MV-4-11 (cell line): ENCODE data around the gene TNNI3.
"Not testable (repeated sequence)": the region's sequence is repeated elsewhere in the genome, so short reads cannot be mapped to it uniquely, and the experiment has no call there.

Source experiments
- DNase-seq: peaks from one replicate; lab custom pipeline; 2025; lab: John Stamatoyannopoulos, UW

Gene TNNI3

DNA sequence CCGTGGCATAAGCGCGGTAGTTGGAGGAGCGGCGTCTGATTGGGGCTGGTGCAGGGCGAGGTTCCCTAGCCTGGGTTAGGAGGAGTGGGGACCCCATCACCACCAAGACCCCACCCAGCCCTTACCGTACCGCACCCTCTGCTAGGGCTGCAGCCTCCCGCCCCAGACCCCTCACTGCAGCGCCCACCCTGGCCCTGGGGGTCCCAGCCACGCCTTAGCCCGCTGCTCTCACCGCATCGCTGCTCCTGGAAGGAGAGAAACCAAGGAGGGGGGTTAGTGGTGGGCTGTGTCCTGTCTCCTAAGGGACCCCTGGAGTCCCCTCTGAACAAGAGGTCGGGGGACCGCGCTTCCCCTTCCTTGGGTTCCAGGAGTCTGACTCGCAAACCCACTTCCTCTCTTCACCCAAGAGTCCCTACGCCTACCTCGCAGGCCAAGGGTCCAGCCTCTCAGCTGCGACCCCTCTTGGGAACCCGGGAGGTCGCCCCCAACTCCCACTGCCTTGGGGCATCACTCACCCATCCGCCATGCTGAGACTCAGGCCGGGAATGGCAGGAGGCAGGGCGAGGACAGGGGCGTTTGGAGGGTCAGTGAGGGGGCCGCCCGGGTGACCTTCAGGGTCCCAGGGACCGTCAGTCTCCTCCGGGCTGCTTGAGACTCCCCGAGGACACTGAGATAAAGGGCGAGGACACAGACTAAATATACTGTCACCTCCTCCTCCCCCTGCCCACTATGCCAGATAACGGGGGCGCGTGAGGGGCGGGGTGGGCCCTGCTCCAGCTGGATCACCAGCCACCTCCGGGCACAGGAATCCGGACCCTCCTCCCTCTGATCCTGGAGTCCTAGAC lies at the start of gene TNNI3:
TNNI3 (minus strand) TSS at position 669 of the 845 bp plus-strand sequence; CDS start at position 526, 143 bp downstream.
- no peak for DNase-seq

DNA sequence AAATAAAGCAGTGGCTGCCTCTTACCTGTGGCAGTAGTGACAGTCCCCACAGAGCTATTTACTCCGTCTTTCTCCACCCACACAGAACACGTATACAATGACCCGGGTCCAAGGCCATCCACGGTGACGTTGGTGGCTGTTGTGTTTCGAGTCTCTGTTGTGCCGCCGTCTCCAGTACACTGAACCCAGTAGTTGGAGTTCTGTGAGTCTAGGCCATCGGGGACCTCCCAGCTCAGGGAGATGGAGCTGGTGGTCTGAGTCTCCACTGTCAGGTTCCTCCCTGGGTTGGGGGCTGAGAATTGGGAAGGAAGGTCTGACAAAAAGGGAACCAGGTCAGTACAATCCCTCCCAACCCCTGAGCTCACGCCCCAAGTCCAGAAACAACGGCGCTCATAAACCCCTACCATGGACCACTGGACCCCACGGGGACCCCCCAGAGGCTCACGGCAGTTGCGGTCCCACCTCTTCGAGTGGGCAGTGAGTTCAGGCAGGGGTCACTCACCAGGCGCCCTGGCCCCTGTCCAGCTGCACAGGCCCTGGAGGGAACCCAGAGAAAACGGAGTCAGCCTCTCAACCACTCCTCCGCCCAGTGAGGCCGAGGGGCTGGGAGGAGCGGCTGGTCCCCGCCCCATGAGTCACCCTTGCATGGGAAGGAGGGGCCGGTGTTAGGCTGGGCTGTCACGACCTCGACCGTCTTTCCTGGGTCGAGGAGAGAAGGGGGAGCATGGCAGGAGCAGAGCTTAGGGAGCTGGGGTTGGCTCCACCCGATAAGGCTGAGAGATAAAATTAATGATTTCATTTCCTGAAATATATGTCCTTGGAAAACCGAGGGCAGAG lies 49.4 kb upstream of the TNNI3 start:
- DNase-seq = peak; percentile 87

- DNase-seq = not testable (repeated sequence)
Measured at GRCh38 chr19:55202199-55202598, 44.7 kb upstream of the TNNI3 start.

GRCh38 chr19:55199620-55200204 lies 42.2 kb upstream of the TNNI3 start:
- no peak for DNase-seq

- DNase-seq = no peak
Measured at GRCh38 chr19:55198651-55199050, 41.1 kb upstream of the TNNI3 start.

- no peak for DNase-seq
Measured at GRCh38 chr19:55197528-55197927, 40.0 kb upstream of the TNNI3 start.

DNA sequence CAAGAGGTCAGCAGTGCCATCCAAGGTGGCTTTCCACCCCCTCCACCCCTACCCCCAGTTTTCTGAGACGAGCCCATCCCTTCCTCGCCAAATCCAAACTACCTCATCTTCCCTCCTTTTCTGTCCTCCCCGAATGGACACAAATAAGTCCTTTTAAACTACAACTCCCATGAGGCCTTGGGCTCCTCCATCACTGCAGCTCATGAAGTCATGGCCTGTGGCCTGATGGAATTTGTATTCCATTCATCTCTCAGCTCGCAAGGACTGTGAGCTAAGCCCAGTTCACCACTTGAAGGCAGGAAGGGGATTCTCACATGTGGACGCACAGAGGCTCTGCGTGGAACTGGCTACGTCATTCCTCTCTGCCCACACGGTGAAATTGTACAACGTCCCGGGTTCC lies 39.3 kb upstream of the TNNI3 start:
- no peak for DNase-seq

- DNase-seq = peak; percentile 70
Measured at GRCh38 chr19:55193481-55193880, 35.9 kb upstream of the TNNI3 start.

- no peak for DNase-seq
Measured at GRCh38 chr19:55189403-55189835, 31.9 kb upstream of the TNNI3 start.

- no peak for DNase-seq
Measured at GRCh38 chr19:55188625-55189024, 31.1 kb upstream of the TNNI3 start.

DNA sequence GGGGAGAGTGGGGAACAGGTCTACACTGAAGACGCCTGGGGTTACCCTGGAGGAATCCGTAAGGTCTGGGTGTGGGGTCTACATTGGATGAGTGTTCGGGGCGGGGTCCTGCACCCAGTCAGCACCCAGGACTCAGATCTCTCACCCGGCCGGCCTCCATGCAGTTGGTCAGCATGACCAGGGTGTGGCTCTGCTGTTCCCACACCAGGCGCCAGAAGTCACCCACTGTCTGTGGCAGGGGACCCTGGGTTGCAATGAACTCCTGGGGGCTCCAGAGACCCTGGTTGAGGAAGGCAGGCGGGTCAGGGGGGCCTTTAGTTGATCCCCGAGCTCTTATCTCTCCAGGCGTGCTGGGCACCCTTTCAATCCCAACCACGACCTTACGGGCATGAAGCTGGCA lies 28.5 kb upstream of the TNNI3 start:
- no peak for DNase-seq

DNA sequence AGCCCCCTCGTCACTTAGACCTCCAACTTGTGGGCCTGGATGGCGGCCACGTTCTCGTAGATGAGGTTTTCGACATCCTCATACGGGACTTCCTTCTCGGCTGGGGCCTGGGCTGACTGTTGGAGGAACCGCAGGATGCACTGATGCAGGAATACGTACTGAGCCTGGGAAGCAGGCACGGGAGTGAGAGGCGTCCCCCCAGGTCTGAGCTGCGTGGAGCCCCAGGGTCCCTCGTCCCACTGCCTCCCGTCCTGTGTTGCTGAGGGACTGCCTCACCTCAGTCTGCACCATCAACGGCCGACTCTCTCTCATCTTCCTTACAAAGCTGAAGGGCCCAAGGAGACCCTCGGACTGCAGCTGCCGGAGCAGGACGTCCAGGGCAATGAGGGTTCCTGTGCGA lies 24.2 kb upstream of the TNNI3 start:
- DNase-seq = no peak

GRCh38 chr19:55179606-55180484 lies 22.3 kb upstream of the TNNI3 start, which contains the start of gene SYT5:
Gene SYT5 (minus strand): TSS chr19:55180289. CDS start chr19:55179041, 1,248 bp downstream.
- peak; percentile 45 for DNase-seq

GRCh38 chr19:55178781-55179599 lies 21.5 kb upstream of the TNNI3 start:
- DNase-seq = peak; percentile 94

DNA sequence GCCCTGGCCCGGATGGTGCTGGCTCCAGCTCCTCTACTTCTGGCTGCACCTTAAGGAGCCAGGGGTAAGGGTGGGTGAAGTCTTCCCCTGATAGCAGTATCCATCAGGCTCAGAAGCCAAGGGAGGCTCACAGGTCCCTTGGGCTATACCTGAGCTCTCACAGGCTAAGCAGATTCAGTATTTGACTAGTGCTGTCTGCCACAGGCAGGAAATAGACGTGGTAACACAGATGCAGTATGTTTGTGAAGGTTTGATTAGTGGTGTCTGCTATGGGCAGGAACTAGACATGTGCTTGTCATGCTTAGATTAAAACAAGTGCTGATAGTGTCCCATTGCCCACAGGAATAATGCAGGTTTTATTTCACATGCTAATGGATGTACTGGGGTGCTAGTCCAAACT lies 18.5 kb upstream of the TNNI3 start:
- peak; percentile 27 for DNase-seq

DNA sequence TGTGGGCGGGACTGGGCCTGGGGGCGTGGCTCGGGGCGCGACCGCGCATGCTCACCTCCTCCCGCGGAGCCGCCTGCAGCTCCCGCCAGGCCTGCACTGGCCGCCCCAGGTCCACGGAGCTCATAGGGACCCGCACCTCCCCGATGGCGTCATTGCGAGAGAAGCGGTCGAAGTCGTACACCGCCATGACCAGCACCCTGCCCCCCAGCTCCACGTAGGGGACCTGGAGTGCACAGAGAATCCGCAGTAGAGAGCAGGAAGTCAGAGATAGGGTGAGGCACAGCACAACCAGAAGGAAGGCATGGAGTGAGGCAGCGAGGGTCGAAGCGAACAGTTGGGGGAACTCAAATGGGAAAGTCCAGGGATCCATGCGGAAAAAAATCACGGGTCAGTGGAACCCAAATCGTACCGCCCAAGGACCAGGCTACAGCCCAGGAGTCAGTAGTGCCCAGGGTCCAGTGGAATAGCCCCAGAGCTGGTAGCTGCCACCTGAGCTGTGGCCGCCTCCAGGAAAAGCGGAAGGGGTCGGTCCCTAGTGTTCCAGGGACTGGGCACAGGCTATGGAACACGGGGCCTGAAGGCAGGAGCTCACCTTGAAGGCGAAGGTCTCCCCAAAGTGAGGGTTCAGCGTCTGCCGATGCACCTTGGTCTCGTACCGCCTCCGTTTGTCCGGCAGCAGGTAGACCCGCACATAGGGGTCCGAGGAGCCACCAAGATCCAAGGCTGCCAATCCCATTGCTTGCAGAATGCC lies 17.8 kb upstream of the TNNI3 start:
- DNase-seq = no peak

DNA sequence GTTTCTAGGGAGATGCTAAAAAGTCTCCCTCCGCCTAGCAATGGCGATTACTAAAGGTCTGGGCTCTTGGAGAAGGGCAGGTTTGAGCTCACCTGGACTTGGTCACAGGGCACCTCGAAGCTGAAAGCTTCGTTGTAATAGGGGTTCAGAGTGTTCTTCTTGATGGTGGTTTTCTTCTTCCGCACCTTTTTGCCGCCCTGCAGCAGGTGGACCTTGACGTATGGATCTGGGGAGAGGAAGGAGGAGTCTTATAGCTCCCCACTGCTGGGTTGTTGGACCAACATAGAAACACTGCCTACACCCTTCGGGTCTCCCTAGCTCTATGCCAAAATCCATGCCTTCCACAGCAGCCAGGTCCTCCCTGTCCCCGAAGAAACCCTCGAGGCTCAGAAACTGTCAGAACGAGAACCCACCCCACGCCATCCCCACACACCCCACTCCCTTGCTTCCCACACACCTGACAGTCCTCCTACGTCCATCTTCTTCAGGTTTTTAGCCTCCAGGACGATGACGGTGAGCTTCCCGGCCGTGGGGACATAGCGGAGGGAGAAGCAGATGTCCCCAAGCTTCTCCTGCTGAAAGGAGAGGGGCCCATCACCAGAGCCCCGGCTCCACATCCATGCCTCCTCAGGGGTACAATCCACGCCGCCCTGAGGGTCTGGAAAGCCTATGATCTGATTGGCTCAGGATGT lies 17.0 kb upstream of the TNNI3 start:
- DNase-seq = no peak

DNA sequence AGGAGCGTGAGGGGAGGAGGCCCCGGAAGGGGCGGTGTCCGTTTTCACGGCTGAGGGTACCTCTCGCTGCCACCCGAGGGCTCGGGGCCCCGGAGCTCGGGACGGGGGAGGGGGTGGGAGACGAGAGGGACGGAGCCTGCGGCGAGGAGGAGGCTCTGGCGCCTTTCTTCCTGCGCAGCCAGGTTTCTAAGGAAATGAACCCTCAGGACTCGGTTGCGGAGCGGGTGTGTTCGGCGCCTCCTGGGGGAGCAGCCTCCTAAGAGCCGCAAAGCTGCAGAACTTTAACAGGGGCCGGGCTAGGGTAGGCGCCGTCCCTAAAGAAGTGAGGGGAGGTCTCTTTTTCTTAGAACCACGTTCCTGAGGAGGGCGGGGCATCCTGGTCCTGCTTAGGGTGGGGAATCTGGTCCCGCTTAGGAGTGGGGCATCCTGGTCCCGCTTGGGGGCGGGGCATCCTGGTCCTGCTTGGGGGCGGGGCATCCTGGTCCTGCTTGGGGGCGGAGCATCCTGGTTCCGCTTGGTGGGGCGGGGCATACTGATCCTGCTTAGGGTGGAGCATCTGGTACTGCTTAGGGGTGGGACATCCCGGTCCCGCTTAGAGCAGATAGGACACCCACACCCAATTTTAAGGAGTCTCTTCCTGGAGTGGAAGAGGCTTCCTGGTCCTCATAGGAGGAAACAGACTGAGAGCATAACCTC lies 16.3 kb upstream of the TNNI3 start:
- DNase-seq = peak; percentile 73
